ENCODE data around the gene ULK1.

The ULK1 gene

GRCh38 chr12:131921866-131922769 lies 27.7 kb downstream of the ULK1 start:
- DNase-seq, result no peak

- no peak for DNase-seq
Measured at GRCh38 chr12:131922772-131923171, 28.4 kb downstream of the ULK1 start.

- DNase-seq, result no peak
Measured at GRCh38 chr12:131923260-131923659, 28.8 kb downstream of the ULK1 start.

- no peak for DNase-seq
Measured at GRCh38 chr12:131927110-131928079, 33.0 kb downstream of the ULK1 start.

GRCh38 chr12:131928080-131928710 lies 33.8 kb downstream of the ULK1 start:
- peak; percentile 68 for DNase-seq

- DNase-seq, result peak; percentile 94
Measured at GRCh38 chr12:131928711-131929580, 34.5 kb downstream of the ULK1 start, which contains the start of gene PUS1. TSS of gene PUS1 (plus strand) at chr12:131929276. CDS start at chr12:131929723, 447 bp downstream.

GRCh38 chr12:131929581-131930456 lies 35.4 kb downstream of the ULK1 start:
- DNase-seq, result peak; percentile 76

- DNase-seq, result no peak
Measured at GRCh38 chr12:131930510-131930909, 36.1 kb downstream of the ULK1 start.

- no peak for DNase-seq
Measured at GRCh38 chr12:131933387-131933786, 39.0 kb downstream of the ULK1 start.

GRCh38 chr12:131934535-131934934 lies 40.1 kb downstream of the ULK1 start:
- DNase-seq, result no peak

- DNase-seq, result no peak
Measured at GRCh38 chr12:131938082-131938481, 43.7 kb downstream of the ULK1 start.

- DNase-seq, result no peak
Measured at GRCh38 chr12:131939007-131939406, 44.6 kb downstream of the ULK1 start.

GRCh38 chr12:131940141-131940547 lies 45.7 kb downstream of the ULK1 start:
- DNase-seq, result no peak

GRCh38 chr12:131941116-131941986 lies 46.9 kb downstream of the ULK1 start:
- DNase-seq, result no peak

GRCh38 chr12:131941987-131942341 lies 47.5 kb downstream of the ULK1 start:
- no peak for DNase-seq

- DNase-seq, result no peak
Measured at GRCh38 chr12:131942671-131943070, 48.2 kb downstream of the ULK1 start.

- no peak for DNase-seq
Measured at GRCh38 chr12:131943389-131943788, 49.0 kb downstream of the ULK1 start.

- DNase-seq, result no peak
Measured at GRCh38 chr12:131943876-131944275, 49.5 kb downstream of the ULK1 start.

- DNase-seq, result no peak
Measured at GRCh38 chr12:131944601-131945251, 50.3 kb downstream of the ULK1 start.
